HepG2 (cell line): Measurements from ENCODE around the gene PKIB. TPM values are rescaled to one million over a fixed set of nuclear protein-coding genes. Genes with fewer than 3 reads are reported as not detected.
"Not testable (repeated sequence)": the region's sequence is repeated elsewhere in the genome, so short reads cannot be mapped to it uniquely, and the experiment has no call there.

Experiments
- ATAC-seq: fragments of 200-7000 bp; cut with Tn5 transposase; 3 replicates; pipeline ENCODE4 v1.9.1; 2020; ENCODE audit warnings: mild to moderate bottlenecking, moderate library complexity
- BruUV-seq: library from RNA; stranded (reverse); fragments of 400-500 nt; replicated peaks from 2 replicates; lab custom pipeline; 2021; lab: Mats Ljungman, UMichigan
- CTCF ChIA-PET: fragments of 300-600 bp; formaldehyde crosslinking; extraction: SDS; loops from one replicate; lab custom pipeline; 2021; ENCODE audit warnings: low total read pairs, inconsistent platforms, low intra/inter-chr PET ratio; lab: Yijun Ruan, JAX
- POLR2A ChIA-PET: fragments of 350-600 bp; sonication (Branson Sonifier 250); formaldehyde crosslinking; loops from one replicate; lab custom pipeline; 2020; ENCODE audit warnings: antibody characterized with exemption, inconsistent platforms; lab: Yijun Ruan, JAX
- DNase-seq: peaks from one replicate; pipeline ENCODE4 v3.0.0-alpha.2; 2015; ENCODE audit warnings: low spot score
- FAIRE-seq: peaks from 3 replicates; lab custom pipeline; 2011; peaks lifted over from hg19 to GRCh38; lab: Jason Lieb, UNC
- H2AFZ ChIP-seq: one replicate; pipeline ENCODE4 v1.6.1; 2011; ENCODE audit warnings: low read length, inconsistent platforms
- H3K27ac ChIP-seq: fragments of 300-600 bp; 3 replicates; pipeline ENCODE4 v1.8.0; 2011; ENCODE audit warnings: mixed run types, mild to moderate bottlenecking, mixed read lengths, low read length, inconsistent platforms; ENCODE audit not compliant: insufficient read depth; ENCODE audit errors: extremely low read length
- H3K27me3 ChIP-seq, 2 experiments: fragments of 200-600 bp in 1 of 2; 2 replicates in 1 of 2; 3 replicates in 1 of 2; pipeline versions ENCODE4 v1.6.0 to v1.8.0; 2011; ENCODE audit warnings: low read length in 2 of 2, mild to moderate bottlenecking in 2 of 2, moderate library complexity in 2 of 2, inconsistent platforms in 1 of 2; ENCODE audit not compliant: insufficient read depth in 2 of 2, control insufficient read depth in 1 of 2
- H3K36me3 ChIP-seq, 2 experiments: fragments of 200-600 bp in 1 of 2; replicated peaks in 1 of 2; 2 replicates in 1 of 2; 3 replicates in 1 of 2; pipeline versions ENCODE4 v1.5.1 to v1.8.0; 2011; ENCODE audit warnings: low read length in 2 of 2, inconsistent platforms in 1 of 2; ENCODE audit not compliant: insufficient read depth in 2 of 2, control insufficient read depth in 1 of 2
- H3K4me1 ChIP-seq: 2 replicates; pipeline ENCODE4 v1.5.1; 2012; ENCODE audit warnings: low read length, inconsistent platforms; ENCODE audit not compliant: insufficient read depth
- H3K4me2 ChIP-seq: 2 replicates; pipeline ENCODE4 v1.6.0; 2011; ENCODE audit warnings: low read depth, low read length, inconsistent platforms
- H3K4me3 ChIP-seq, 3 experiments: fragments of 200-600 bp in 1 of 3; sonication (generic), shearing (Covaris generic) in 1 of 3; replicated peaks in 1 of 3; 2 replicates each; pipeline ENCODE4 v1.5.1; 2011 to 2016; ENCODE audit warnings: low read length in 3 of 3, inconsistent platforms in 2 of 3, low read depth in 2 of 3, mild to moderate bottlenecking in 2 of 3, control low read depth in 1 of 3, mixed read lengths in 1 of 3; ENCODE audit not compliant: insufficient read depth in 1 of 3
- H3K79me2 ChIP-seq: one replicate; pipeline ENCODE4 v1.6.1; 2011; ENCODE audit warnings: low read length, inconsistent platforms; ENCODE audit not compliant: insufficient read depth
- H3K9ac ChIP-seq: 2 replicates; pipeline ENCODE4 v1.6.0; 2011; ENCODE audit warnings: mild to moderate bottlenecking, low read depth, low read length, inconsistent platforms; ENCODE audit not compliant: insufficient read depth
- H3K9me3 ChIP-seq: 2 replicates; pipeline ENCODE4 v1.5.1; 2012; ENCODE audit warnings: mild to moderate bottlenecking, low read length
- H4K20me1 ChIP-seq: 2 replicates; pipeline ENCODE4 v1.6.0; 2011; ENCODE audit warnings: inconsistent platforms, mild to moderate bottlenecking, low read length, moderate library complexity; ENCODE audit not compliant: insufficient read depth
- ARNT ChIP-seq: fragments of 450-650 bp; IDR thresholded peaks from 2 replicates; pipeline ENCODE4 v1.6.1; 2017
- CEBPG ChIP-seq: IDR thresholded peaks from 2 replicates; pipeline ENCODE4 v1.6.1; 2016
- JDP2 ChIP-seq: sonication (generic); formaldehyde crosslinking; IDR thresholded peaks from 2 replicates; pipeline ENCODE4 v1.8.1; 2022; ENCODE audit warnings: missing genetic modification reagents, borderline replicate concordance
- RORA ChIP-seq: sonication (generic); formaldehyde crosslinking; IDR thresholded peaks from 2 replicates; pipeline ENCODE4 v1.5.0; 2020; ENCODE audit warnings: mild to moderate bottlenecking, missing genetic modification reagents, moderate library complexity
- ZBTB4 ChIP-seq: sonication (generic); formaldehyde crosslinking; IDR thresholded peaks from 2 replicates; pipeline ENCODE4 v1.4.0; 2020; ENCODE audit warnings: missing genetic modification reagents, mild to moderate bottlenecking, borderline replicate concordance
- ZNF597 ChIP-seq: sonication (generic); formaldehyde crosslinking; IDR thresholded peaks from 2 replicates; pipeline ENCODE4 v1.5.0; 2020; ENCODE audit warnings: missing genetic modification reagents
- ZNF780A ChIP-seq: sonication (generic); formaldehyde crosslinking; IDR thresholded peaks from 2 replicates; pipeline ENCODE4 v1.8.0; 2022; ENCODE audit warnings: mild to moderate bottlenecking, missing genetic modification reagents, moderate library complexity
- WGBS: methylation state at CpG from one replicate; pipeline ENCODE4 v1.1.6; 2017; ENCODE audit warnings: low lambda C conversion rate; 5-methylcytosine and 5-hydroxymethylcytosine counted together
- in situ Hi-C: cut with HindIII; loops from 2 replicates; pipeline ENCODE4 v1.10.0; 2017; ENCODE audit warnings: low pct_unique_long_range_greater_than_20kb; ENCODE audit not compliant: extremely low pct_ligation_motif_present
- intact Hi-C: fragments of 100-400 bp; cut with micrococcal nuclease; formaldehyde crosslinking; loops from one replicate; pipeline ENCODE4 v1.10.0; 2022; ENCODE audit not compliant: unreplicated experiment
- polyA plus RNA-seq, 8 experiments: library from polyadenylated mRNA; depleted of rRNA in 3 of 8; stranded (reverse) in 7 of 8; unstranded in 1 of 8; fragments of >200 nt; fragmentation: Illumina TruSeq in 4 of 8; extraction: Trizol in 4 of 8; gene quantifications; 2 replicates each; pipeline versions ENCODE4 v1.2.1 to v1.2.3, GENCODE V29; 2011 to 2016; ENCODE audit warnings: low read depth in 4 of 8, missing spikeins in 1 of 8, mixed read lengths in 1 of 8; ENCODE audit not compliant: insufficient read depth in 1 of 8
- total RNA-seq, 5 experiments: library from RNA; depleted of rRNA; stranded (reverse); fragments of >200 nt; fragmentation: Illumina TruSeq; extraction: Trizol; gene quantifications; 2 replicates each; pipeline ENCODE4 v1.2.3, GENCODE V29; 2016; ENCODE audit warnings: low read depth in 1 of 5

PKIB gene
- total and polyA plus RNA-seq, 2 of the 13 experiments (the other 11 are each of a cell fraction or from before 2014, with no cell fraction given): 1.4 to 1.5 TPM

GRCh38 chr6:122589115-122589514 is 21.1 kb upstream of the PKIB start:
- H3K9me3 ChIP-seq: no peaks in the 10 kb centered on the region
- no peak for ATAC-seq
- no peak overlapping the region for H3K9ac ChIP-seq
- BruUV-seq: no TSS peak
- no peak for FAIRE-seq
- ChIA-PET POLR2A (no interaction called here), CTCF (no interaction called here)
- H2AFZ ChIP-seq: no peak overlapping the region
- no peaks in the 10 kb centered on the region for H3K27me3 ChIP-seq
- no peak for DNase-seq
- H3K36me3 ChIP-seq: no peaks in the 10 kb centered on the region
- no peak overlapping the region for H3K4me2 ChIP-seq
- in situ Hi-C loops (no loop called here), intact Hi-C loops (no loop called here)
- H4K20me1 ChIP-seq: no peaks in the 10 kb centered on the region; the same call in 1 of the 2 replicates
- no peak overlapping the region for H3K4me3 ChIP-seq
- no peak overlapping the region for H3K27ac ChIP-seq
- 34% methylated on average over 1 of the region's 1 CpG for WGBS
- H3K79me2 ChIP-seq: no peaks in the 10 kb centered on the region
- TF ChIP-seq ARNT (no peak), ZNF780A (CRISPR knock-in tag) (no peak), ZBTB4 (CRISPR knock-in tag) (no peak), RORA (CRISPR knock-in tag) (no peak), JDP2 (CRISPR knock-in tag) (no peak), ZNF597 (CRISPR knock-in tag) (no peak), CEBPG (no peak)
- H3K4me1 ChIP-seq: no peaks in the 10 kb centered on the region

GRCh38 chr6:122598295-122598694 is 11.9 kb upstream of the PKIB start:
- H3K27ac ChIP-seq, H3K36me3 ChIP-seq, H3K27me3 ChIP-seq, CTCF ChIA-PET, FAIRE-seq, ATAC-seq, H3K4me2 ChIP-seq, H4K20me1 ChIP-seq, H3K9ac ChIP-seq, H3K9me3 ChIP-seq, BruUV-seq, H3K4me3 ChIP-seq, in situ Hi-C loops, H3K4me1 ChIP-seq, H3K79me2 ChIP-seq, intact Hi-C loops, POLR2A ChIA-PET, DNase-seq, H2AFZ ChIP-seq: not testable (repeated sequence)
- 0% methylated on average over 2 of the region's 2 CpGs for WGBS
